T-helper 2 cell treated with Interferon-gamma antibody and Interleukin-4, amounts not matched to agents 100 ng/mL and 5 ng/mL, for 36 hours (primary cell): ENCODE results near the gene ARID1B. TPM values are rescaled to one million over a fixed set of nuclear protein-coding genes. Genes with fewer than 3 reads are reported as not detected.

Experiments used
- intact Hi-C: fragments of 100-400 bp; cut with micrococcal nuclease; formaldehyde crosslinking; loops from one replicate; pipeline ENCODE4 v1.15.1; 2023
- total RNA-seq: library from RNA; stranded (reverse); gene quantifications from 2 replicates; pipeline ENCODE4 v1.2.3, GENCODE V29; 2022

The ARID1B gene
- total RNA-seq, 1 donor from 2014 or later: 82.5 TPM

GRCh38 chr6:157008568-157008967, 231.4 kb downstream of the ARID1B start:
- intact Hi-C loops: no loop called here

GRCh38 chr6:157012355-157012754, 235.2 kb downstream of the ARID1B start:
- intact Hi-C loops: no loop called here

DNA sequence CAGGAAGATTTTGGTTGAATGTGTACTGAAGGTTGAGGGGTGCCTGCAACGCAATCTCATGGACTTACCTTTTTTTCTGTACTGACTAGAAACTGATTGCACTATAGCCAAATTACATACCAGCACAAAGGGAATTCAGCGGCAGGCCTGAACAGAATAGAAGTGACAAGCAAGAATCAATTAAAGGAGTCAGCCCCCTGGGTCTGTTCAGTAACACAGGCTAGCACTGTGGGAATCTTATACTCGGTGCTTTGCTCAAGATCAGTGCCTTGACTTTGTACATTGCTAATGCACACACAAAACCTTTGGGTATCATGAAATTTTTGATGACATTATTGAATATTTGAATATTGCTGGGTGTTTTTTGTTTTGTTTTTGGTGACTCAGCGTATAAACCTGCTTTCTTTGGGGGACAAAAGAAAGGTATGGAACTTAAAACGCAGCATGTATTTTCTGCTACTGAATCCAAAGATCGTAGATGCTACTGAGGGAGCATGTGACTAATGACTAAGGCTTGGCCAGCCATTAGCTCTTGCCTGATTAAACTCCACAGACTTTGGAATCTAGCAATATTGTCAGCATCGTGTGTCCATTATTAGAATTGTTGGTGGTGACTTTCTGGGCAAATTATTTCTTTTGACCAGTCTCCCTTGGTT, 236.6 kb downstream of the ARID1B start:
- intact Hi-C loops: no loop called here

- intact Hi-C loops: loop anchor here (5.0 kb wide), 1 partner anchor 38 kb away; no protein-coding TSS in a partner anchor
These were observed 237.7 kb downstream of the ARID1B start for GRCh38 chr6:157014871-157015270.

DNA sequence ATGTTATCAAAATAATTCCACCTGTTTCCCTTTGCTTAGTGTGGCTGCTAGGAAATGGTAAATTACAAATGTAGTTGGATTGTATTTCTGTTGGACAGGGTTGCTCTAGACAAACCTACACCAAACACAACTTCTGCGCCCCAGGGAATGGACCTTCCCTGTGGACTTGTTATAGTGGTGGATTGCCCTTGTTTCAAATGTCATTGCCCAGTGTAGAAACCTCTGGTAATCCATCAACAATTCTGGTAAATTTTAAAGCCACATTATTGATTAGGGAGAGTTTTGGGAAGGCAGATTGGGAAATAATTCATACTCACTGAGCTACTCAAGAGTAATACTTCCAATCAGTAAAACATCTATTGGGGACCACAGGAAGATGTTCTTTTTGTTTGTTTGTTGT, 239.8 kb downstream of the ARID1B start:
- intact Hi-C loops: loop anchor here (5.0 kb wide), 1 partner anchor 40 kb away; no protein-coding TSS in a partner anchor

- intact Hi-C loops: loop anchor here (5.0 kb wide), 1 partner anchor 41 kb away; no protein-coding TSS in a partner anchor
These were observed 240.7 kb downstream of the ARID1B start for GRCh38 chr6:157017861-157018260.

GRCh38 chr6:157019115-157019641, 242.0 kb downstream of the ARID1B start:
- intact Hi-C loops: loop anchor here (5.0 kb wide), 1 partner anchor 42 kb away; no protein-coding TSS in a partner anchor

GRCh38 chr6:157019733-157020132, 242.6 kb downstream of the ARID1B start:
- intact Hi-C loops: loop anchor here (1.0 to 5.0 kb wide), 3 partner anchors 42 to 455 kb away; partner anchors contain the start of gene ZDHHC14

- intact Hi-C loops: loop anchor here (1.0 to 2.0 kb wide), 2 partner anchors 360 to 456 kb away; partner anchors contain the start of gene ZDHHC14
These were observed 243.2 kb downstream of the ARID1B start for GRCh38 chr6:157020398-157020797.

DNA sequence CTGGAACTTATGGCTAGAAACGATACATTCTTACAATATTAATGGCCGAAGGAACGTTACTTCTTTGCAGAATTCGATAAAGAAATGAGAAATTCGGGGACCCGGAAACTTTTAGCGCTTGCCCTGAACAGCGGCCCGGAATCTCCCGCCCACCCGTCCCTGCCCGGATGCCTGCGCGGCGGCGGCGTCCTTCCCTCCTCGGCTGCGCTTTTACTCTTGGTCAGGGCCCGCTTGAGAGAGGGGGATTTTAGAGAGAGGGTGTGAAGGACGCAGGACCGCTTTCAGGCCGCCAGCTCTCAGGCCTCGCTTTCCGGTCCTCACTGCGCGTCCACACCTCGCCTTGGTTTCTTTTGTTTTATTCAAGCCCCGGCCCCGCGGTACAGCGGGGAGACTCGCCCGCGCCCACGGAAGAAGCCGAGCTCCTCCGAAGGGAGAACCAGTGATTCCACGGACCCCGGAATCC, 243.7 kb downstream of the ARID1B start:
- intact Hi-C loops: loop anchor here (1.0 to 2.0 kb wide), 6 partner anchors 33 to 1707 kb away; partner anchors contain the start of genes TFB1M and ZDHHC14

DNA sequence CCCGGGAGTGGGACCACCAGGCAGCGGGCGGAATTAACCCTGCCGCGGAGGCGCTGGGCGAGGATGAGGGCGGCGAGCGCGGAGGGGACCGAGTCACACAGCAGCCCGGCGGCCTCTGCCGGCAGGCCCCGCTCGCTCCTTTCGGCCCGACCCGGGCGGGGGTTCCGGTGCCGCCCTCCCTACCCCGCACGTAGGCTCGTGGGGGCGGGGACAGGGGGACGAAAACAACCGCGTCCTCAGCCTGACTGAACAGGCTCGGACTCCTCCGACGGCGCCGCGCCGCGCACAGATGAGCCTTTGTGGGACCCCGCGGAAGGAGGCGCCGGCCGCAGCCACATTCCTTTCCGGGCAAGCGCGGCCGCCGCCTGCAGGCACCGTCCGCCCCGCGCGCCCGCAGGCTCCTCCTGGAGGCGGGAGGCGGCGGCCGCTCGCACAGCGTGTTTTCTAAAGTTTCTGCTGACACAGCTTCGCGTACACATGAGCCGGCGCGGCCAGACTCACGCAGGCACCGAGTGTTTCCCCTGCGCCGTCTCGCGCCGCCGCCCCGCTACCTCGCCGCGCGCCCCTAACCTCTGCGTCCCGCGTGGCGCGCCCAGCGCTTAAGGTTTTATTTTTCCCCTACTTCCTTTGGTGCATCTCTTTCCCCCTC, 244.3 kb downstream of the ARID1B start:
- intact Hi-C loops: loop anchor here (1.0 to 2.0 kb wide), 5 partner anchors 33 to 1707 kb away; partner anchors contain the start of genes TFB1M and ZDHHC14

GRCh38 chr6:157021993-157022740, 245.0 kb downstream of the ARID1B start:
- intact Hi-C loops: loop anchor here (1.0 to 2.0 kb wide), 7 partner anchors 11 to 1708 kb away; partner anchors contain the start of genes TFB1M and ZDHHC14

DNA sequence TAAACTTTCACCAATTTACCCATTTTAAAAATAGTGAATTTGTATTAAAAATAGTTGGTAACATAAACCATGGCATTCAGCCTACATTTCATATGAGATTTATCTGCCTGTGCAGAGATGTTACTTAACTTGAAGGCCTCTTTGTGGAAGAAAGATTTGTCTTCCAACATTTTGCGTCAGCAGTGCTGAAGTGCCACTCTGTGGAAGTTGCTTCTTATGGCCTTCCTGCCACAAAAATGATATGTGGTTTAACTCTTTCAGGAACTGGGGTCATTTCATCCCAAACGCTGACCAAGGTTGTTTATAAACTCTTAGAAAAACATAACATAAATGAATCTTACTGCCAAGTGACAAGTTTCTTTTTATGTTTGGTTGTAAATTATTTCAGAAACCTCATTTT, 246.8 kb downstream of the ARID1B start:
- intact Hi-C loops: no loop called here

DNA sequence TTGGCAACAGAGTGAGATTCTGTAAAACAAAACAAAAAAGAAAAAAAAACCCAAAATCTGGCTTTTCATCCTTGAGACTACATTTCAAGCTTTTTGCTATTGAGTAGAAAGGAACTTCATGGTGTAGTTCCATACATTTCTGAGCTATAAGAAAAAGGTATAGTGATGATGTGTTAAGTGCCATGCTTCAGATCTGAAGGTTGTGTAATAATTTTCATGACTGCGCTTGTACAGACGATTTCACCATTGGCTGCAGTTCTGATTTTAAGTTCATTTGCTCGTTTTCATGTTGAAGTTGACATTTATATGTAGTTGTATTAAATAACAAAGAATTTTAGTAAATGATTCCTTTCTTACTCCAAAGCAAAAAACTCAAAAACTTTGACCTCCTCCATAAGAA, 247.6 kb downstream of the ARID1B start:
- intact Hi-C loops: no loop called here

DNA sequence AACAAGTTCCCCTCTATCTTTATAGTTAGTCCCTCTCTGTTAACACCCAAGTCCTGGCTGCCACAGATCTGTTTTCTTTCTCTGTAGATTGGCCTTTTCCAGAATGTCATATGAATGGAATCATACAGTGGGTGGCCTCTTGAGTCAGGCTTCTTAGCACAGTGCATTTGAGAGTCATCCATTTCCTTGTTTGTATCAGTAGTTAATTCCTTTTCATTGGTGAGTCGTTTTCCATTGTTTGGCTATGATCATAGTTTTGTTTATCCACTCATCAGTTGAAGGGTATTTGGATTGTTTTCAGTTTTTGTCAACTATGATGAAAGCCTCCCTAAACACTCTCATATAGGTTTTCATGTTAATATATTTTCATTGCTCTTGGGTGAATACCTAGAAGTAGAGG, 248.3 kb downstream of the ARID1B start:
- intact Hi-C loops: no loop called here

DNA sequence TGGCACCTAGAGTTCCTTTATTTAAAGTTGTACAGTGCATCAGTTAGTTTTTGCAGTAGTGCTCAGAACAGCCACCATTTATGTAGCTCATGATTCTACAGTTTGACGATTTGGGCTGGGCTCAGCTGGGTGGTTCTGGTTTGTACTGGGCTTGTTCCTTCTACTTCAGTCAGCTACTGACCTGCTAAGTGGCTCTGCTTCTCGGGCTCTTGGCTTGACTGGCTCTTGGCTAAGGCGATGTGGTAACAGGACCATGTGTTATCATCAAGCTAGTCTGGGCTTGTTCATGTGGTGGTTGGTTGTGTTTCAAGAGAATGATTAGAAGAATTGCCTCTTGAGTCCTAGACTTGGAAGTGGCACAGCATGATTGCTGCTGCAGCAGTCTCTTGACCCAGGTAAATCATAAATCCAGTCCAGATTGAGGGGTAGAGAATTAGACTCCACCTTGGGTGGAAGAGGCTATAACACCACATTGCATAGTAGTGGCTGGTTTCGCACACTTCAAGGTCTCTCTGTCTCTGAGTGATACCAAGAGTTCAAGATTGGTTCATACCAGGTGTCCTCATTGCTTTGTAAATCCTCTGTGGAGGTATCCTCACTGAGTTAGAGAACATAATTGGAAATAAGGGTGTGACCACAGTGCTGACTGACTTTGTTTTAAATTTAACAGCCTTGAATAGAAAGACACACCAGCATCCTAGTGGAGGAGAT, 253.0 kb downstream of the ARID1B start:
- intact Hi-C loops: no loop called here

GRCh38 chr6:157030755-157031154, 253.6 kb downstream of the ARID1B start:
- intact Hi-C loops: no loop called here

GRCh38 chr6:157032923-157033322, 255.7 kb downstream of the ARID1B start:
- intact Hi-C loops: loop anchor here (1.0 kb wide), 1 partner anchor 11 kb away; no protein-coding TSS in a partner anchor

- intact Hi-C loops: loop anchor here (1.0 kb wide), 4 partner anchors 11 to 241 kb away; no protein-coding TSS in a partner anchor
These were observed 256.4 kb downstream of the ARID1B start for GRCh38 chr6:157033428-157034140.
